Body of pancreas (tissue), 4 donors: ENCODE data around the gene CFLAR. TPM values are rescaled to one million over a fixed set of nuclear protein-coding genes. Genes with fewer than 3 reads are reported as not detected.

ENCODE experiments used
- ATAC-seq: fragments of 150-250 bp; one replicate; pipeline ENCODE4 v1.9.1; 2016
- DNase-seq, 4 donors: peaks; one replicate each; pipeline ENCODE4 v3.0.0-alpha.2; 2019
- H3K27ac ChIP-seq, 4 donors: fragments of 200-600 bp; sonication (generic); 1 replicate in 3 of 4; 2 replicates in 1 of 4; pipeline versions ENCODE4 v1.5.1 to v1.6.1; 2016 to 2019; ENCODE audit warnings: mild to moderate bottlenecking in 1 of 4, mixed read lengths in 1 of 4, moderate library complexity in 1 of 4
- H3K27me3 ChIP-seq, 2 donors: fragments of 200-600 bp; sonication (generic); one replicate each; pipeline ENCODE4 v1.6.0; 2016; ENCODE audit warnings: mild to moderate bottlenecking in 1 of 2
- H3K36me3 ChIP-seq, 2 donors: fragments of 200-600 bp; sonication (generic); replicated peaks in 1 of 2; 2 replicates each; pipeline ENCODE4 v1.5.1; 2016; ENCODE audit warnings: low read depth in 2 of 2; ENCODE audit not compliant: insufficient read depth in 1 of 2
- H3K4me1 ChIP-seq: fragments of 200-600 bp; sonication (generic); one replicate; pipeline ENCODE4 v1.6.0; 2016
- H3K4me3 ChIP-seq, 2 donors: fragments of 200-600 bp; sonication (generic); 1 replicate in 1 of 2; 2 replicates in 1 of 2; pipeline ENCODE4 v1.5.1; 2016 to 2019
- H3K9me3 ChIP-seq, 3 donors: fragments of 200-600 bp; sonication (generic); 1 replicate in 2 of 3; 2 replicates in 1 of 3; pipeline ENCODE4 v1.5.1; 2016
- POLR2A ChIP-seq, 3 donors: fragments of 450-650 bp; IDR thresholded peaks; one replicate each; pipeline ENCODE4 v1.6.1; 2016; ENCODE audit warnings: antibody characterized with exemption in 3 of 3, mild to moderate bottlenecking in 2 of 3
- WGBS, 2 donors: methylation state at CpG; one replicate each; pipeline ENCODE4 v1.1.5; 2017; 5-methylcytosine and 5-hydroxymethylcytosine counted together
- intact Hi-C: fragments of 100-400 bp; cut with DNase I; formaldehyde crosslinking; loops from one replicate; pipeline ENCODE4 v1.15.1; 2023
- total RNA-seq, 2 donors: library from RNA; depleted of rRNA; stranded (reverse); fragments of >200 nt; gene quantifications; one replicate each; pipeline ENCODE4 v1.1.0, GENCODE V29; 2016
- TF ChIP-seq, protein P1 (sequence below), 7 experiments: fragments of 450-650 bp in 4 of 7; fragments of 200-600 bp in 3 of 7; sonication (generic) in 3 of 7; IDR thresholded peaks; one replicate each; pipeline ENCODE4 v1.5.1; 2016 to 2019; ENCODE audit warnings: antibody characterized with exemption in 7 of 7

The CFLAR gene
- total RNA-seq, 2 donors from 2014 or later: 83.3 to 113 TPM

DNA sequence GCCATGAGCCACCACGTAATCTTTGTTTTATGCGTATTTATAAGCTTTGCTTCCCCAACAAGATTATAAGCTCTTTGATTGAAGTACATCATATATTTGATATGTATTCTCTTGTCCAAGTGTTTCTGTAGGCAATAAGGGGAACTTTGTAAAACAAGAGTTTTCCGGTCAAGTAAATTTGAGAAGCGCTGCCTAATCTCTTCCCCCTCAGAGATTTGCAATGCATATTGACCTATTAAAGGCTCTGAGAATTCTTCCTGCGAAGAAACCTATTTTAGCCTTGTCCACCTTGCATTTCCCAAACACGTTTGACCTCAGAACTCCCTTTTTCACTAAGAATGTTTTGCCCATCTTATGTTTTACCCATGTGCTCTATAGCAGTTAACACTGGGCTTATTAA lies 40.1 kb downstream of the CFLAR start:
- DNase-seq: no peak
- Histone ChIP-seq H3K36me3 (peaks cover 0 to 29% of the 10 kb centered on the region in 2 donors), H3K9me3 (no peaks in the 10 kb centered on the region), H3K4me3 (no peak overlapping the region), H3K27me3 (no peaks in the 10 kb centered on the region), H3K4me1 (peaks cover 25% of the 10 kb centered on the region), H3K27ac (peak overlapping the region in 2 of 4 donors; percentile 5 to 62)
- WGBS, 2 donors: 82 to 88% methylated on average over 6 of the region's 6 CpGs
- no peak for ATAC-seq
- intact Hi-C loops: no loop called here
- no peak for TF ChIP-seq POLR2A (IDR thresholded peaks at IDR 0.05)
- TF ChIP-seq, protein P1, sequence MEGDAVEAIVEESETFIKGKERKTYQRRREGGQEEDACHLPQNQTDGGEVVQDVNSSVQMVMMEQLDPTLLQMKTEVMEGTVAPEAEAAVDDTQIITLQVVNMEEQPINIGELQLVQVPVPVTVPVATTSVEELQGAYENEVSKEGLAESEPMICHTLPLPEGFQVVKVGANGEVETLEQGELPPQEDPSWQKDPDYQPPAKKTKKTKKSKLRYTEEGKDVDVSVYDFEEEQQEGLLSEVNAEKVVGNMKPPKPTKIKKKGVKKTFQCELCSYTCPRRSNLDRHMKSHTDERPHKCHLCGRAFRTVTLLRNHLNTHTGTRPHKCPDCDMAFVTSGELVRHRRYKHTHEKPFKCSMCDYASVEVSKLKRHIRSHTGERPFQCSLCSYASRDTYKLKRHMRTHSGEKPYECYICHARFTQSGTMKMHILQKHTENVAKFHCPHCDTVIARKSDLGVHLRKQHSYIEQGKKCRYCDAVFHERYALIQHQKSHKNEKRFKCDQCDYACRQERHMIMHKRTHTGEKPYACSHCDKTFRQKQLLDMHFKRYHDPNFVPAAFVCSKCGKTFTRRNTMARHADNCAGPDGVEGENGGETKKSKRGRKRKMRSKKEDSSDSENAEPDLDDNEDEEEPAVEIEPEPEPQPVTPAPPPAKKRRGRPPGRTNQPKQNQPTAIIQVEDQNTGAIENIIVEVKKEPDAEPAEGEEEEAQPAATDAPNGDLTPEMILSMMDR (IDR thresholded peaks at IDR 0.05): no peak

DNA sequence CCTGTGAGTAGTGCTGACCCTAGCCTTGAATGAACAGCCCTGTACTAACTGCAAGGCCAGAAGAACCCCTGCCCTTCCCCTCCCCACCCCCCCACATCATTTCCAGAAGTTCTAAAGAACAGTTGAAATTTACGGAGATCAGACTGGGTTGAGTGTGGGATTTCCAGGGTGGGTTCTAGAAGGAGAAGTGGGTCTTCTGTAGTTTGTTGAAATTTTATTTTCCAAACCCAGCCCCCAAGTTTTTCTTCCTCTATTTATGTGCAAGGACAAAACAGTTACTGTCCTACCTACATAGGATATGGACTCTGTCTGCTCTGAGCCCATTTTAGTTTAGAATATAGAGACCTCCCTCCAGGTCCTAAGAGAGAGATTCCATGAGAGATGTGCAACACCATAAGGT lies 40.7 kb downstream of the CFLAR start:
- intact Hi-C loops: no loop called here
- H3K9me3 ChIP-seq: no peaks in the 10 kb centered on the region
- no peak for DNase-seq
- H3K36me3 ChIP-seq: peaks cover 0 to 31% of the 10 kb centered on the region in 2 donors
- H3K4me3 ChIP-seq: no peak overlapping the region
- ATAC-seq: no peak
- peak overlapping the region in 2 of 4 donors; percentile 62 to 67 for H3K27ac ChIP-seq
- peaks cover 19% of the 10 kb centered on the region for H3K4me1 ChIP-seq
- H3K27me3 ChIP-seq: no peaks in the 10 kb centered on the region
- TF ChIP-seq, protein P1 (IDR thresholded peaks at IDR 0.05): no peak
- no peak for TF ChIP-seq POLR2A (IDR thresholded peaks at IDR 0.05)
- 32 to 82% methylated on average over 1 of the region's 1 CpG for WGBS, 2 donors

DNA sequence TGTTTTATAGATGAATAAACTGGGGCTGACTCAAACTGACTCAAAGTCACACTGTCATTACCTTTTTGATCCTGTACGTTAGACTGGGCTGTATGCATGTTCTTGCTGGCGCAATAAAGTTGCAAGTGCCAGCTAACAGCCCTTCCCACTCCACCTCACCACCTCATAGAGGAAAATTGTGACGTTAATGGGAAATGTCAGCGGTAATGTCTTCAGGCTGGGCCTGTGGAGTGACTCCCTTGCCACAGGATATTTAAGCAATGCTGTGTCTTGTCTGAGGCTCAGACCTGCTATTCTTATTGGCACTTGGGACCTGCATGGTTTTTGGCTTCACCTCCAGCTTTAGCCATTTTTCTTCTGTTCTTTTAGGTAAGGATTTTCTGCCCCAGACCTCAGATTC lies 41.7 kb downstream of the CFLAR start:
- H3K27me3 ChIP-seq: no peaks in the 10 kb centered on the region
- intact Hi-C loops: no loop called here
- H3K4me1 ChIP-seq: peaks cover 15% of the 10 kb centered on the region
- H3K4me3 ChIP-seq: no peak overlapping the region
- 56 to 59% methylated on average over 3 to 4 of the region's 4 CpGs for WGBS, 2 donors
- TF ChIP-seq, protein P1 (IDR thresholded peaks at IDR 0.05): no peak
- TF ChIP-seq POLR2A (IDR thresholded peaks at IDR 0.05): no peak
- no peak for ATAC-seq
- H3K36me3 ChIP-seq: peaks cover 0 to 35% of the 10 kb centered on the region in 2 donors
- no peak for DNase-seq
- peak overlapping the region in 3 of 4 donors; percentile 62 to 74 (median 67) for H3K27ac ChIP-seq
- no peaks in the 10 kb centered on the region for H3K9me3 ChIP-seq

DNA sequence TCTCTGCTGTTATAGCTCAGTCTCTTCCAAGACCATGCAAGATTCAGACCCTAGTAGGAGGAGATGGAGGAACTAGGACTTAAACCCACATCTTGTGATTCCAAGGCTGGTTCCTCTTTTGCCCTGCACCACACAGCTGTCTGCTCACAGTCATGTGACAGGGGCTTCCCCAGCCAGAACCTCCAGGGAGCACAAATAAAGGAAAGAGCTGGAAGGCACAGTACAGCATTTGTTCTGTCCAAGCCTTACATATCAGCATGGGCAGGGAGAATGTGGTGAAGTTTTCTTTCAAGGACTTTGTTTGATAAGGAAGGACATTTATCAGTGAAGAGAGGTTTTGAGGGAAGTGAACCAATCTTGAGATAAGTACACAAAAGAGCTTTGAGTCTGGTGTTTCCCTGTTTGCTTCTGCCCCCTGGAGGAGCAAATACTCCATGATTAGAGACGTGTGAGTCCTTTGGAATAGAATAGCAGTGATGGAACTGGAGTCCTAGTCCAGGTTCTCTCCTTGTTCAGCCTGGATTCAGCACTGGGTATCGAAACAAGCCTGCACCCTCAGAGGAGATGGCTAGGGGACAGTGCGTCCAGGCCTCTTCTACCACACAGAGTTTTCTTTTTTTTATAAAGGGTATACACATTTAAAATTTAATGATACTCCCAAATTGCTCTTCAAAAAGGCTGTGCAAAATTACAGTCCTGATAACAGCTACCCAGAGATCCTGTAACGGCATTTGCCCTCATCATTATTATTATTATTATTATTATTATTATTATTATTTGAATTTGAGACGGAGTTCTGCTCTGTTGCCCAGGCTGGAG lies 42.4 kb downstream of the CFLAR start:
- TF ChIP-seq, protein P1 (IDR thresholded peaks at IDR 0.05): peak; percentile 27 to 87 (median 80)
- peak in 2 of 3 donors; percentile 36 to 49 for TF ChIP-seq POLR2A (IDR thresholded peaks at IDR 0.05)
- H3K36me3 ChIP-seq: peaks cover under 1 to 35% of the 10 kb centered on the region in 2 donors
- intact Hi-C loops: no loop called here
- no peak overlapping the region for H3K4me3 ChIP-seq
- DNase-seq (peak; percentile 70 to 86 (median 76)), ATAC-seq (peak; percentile 91)
- WGBS, 2 donors: 32 to 33% methylated on average over 5 of the region's 5 CpGs
- peak overlapping the region in 3 of 4 donors; percentile 62 to 74 (median 67) for H3K27ac ChIP-seq
- no peaks in the 10 kb centered on the region for H3K27me3 ChIP-seq
- no peaks in the 10 kb centered on the region for H3K9me3 ChIP-seq
- H3K4me1 ChIP-seq: peaks cover 15% of the 10 kb centered on the region
